Measurements from ENCODE around the gene HAO2.

Gene HAO2

GRCh38 chr1:119379117-119379516 lies 10.5 kb downstream of the HAO2 start:
- no peak overlapping the region for H3K27ac ChIP-seq (ENCODE audit: low read depth, low read length)
- H3K9me3 ChIP-seq (ENCODE audit: control insufficient read depth, insufficient read depth, low read depth, low read length), result no peaks in the 10 kb centered on the region
- H3K27me3 ChIP-seq (ENCODE audit: control insufficient read depth, insufficient read depth, low read length), result no peaks in the 10 kb centered on the region
- no peak overlapping the region for H3K9ac ChIP-seq (ENCODE audit: low read length)
- H3K4me3 ChIP-seq (ENCODE audit: low read depth, low read length), result no peak overlapping the region
- no peaks in the 10 kb centered on the region for H3K36me3 ChIP-seq (ENCODE audit: control insufficient read depth, insufficient read depth, low read length)
- H3K4me1 ChIP-seq (ENCODE audit: control insufficient read depth, insufficient read depth, low read length), result no peaks in the 10 kb centered on the region

GRCh38 chr1:119380304-119380703 lies 11.7 kb downstream of the HAO2 start:
- Histone ChIP-seq H3K27me3 (ENCODE audit: control insufficient read depth, insufficient read depth, low read length) (no peaks in the 10 kb centered on the region), H3K36me3 (ENCODE audit: control insufficient read depth, insufficient read depth, low read length) (no peaks in the 10 kb centered on the region), H3K9ac (ENCODE audit: low read length) (no peak overlapping the region), H3K4me1 (ENCODE audit: control insufficient read depth, insufficient read depth, low read length) (no peaks in the 10 kb centered on the region), H3K4me3 (ENCODE audit: low read depth, low read length) (no peak overlapping the region), H3K27ac (ENCODE audit: low read depth, low read length) (no peak overlapping the region), H3K9me3 (ENCODE audit: control insufficient read depth, insufficient read depth, low read depth, low read length) (no peaks in the 10 kb centered on the region)

DNA sequence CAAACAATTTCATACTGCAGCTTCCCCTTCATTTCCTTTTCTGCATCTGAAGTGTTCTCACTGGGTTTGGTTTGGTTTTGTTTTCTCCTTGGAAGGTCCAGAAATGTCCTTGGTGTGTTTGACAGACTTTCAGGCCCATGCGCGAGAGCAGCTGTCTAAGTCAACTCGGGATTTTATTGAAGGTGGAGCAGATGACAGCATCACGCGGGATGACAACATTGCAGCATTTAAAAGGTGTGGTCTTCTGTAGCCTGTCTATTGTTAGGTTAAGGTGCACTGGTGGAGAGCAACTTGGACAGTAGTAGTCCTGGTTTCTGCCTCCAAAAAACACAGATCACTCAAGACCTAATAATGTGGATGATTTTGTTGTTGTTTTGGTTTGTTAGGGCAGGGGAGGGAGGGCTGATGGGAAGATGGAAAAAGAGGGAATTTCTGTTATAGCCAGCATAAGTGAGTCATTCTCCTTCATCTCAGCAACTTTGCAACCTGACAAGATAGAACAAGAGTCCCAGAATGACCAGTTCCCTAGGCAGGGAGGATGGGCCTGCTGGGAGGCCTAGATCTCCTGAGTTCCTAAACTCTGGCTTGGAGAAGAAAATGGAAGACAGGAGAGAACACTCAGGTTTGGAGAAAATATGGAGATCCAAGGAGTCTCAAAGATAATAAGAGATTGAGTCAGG lies 12.5 kb downstream of the HAO2 start:
- H3K4me1 ChIP-seq (ENCODE audit: control insufficient read depth, insufficient read depth, low read length), result no peaks in the 10 kb centered on the region

DNA sequence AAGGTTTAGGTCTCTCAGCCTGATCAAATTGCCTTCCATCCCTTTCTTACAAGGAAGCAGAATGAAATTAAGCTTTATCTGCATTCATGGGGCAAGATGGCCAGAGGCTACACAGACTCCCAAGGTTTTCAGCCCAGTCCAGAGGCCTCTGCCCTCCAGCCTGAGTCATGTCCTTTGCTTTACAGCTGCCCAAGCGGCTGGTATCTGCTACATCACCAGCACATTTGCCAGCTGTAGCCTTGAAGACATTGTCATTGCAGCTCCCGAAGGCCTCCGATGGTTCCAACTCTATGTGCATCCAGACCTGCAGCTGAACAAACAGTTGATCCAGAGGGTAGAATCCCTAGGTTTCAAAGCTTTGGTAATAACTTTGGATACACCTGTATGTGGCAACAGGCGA lies 16.0 kb downstream of the HAO2 start:
- no peaks in the 10 kb centered on the region for H3K9me3 ChIP-seq (ENCODE audit: control insufficient read depth, insufficient read depth, low read depth, low read length)
- no peak overlapping the region for H3K27ac ChIP-seq (ENCODE audit: low read depth, low read length)
- H3K27me3 ChIP-seq (ENCODE audit: control insufficient read depth, insufficient read depth, low read length), result no peaks in the 10 kb centered on the region
- no peak overlapping the region for H3K4me3 ChIP-seq (ENCODE audit: low read depth, low read length)
- peaks cover 7% of the 10 kb centered on the region; the same call in 1 of the 2 replicates for H3K4me1 ChIP-seq (ENCODE audit: control insufficient read depth, insufficient read depth, low read length)
- no peak overlapping the region for H3K9ac ChIP-seq (ENCODE audit: low read length)
- H3K36me3 ChIP-seq (ENCODE audit: control insufficient read depth, insufficient read depth, low read length), result no peaks in the 10 kb centered on the region

More for the DNA sequence above, 12.5 kb downstream of the HAO2 start:
- Histone ChIP-seq H3K4me3 (ENCODE audit: low read depth, low read length) (no peak overlapping the region), H3K9me3 (ENCODE audit: control insufficient read depth, insufficient read depth, low read depth, low read length) (no peaks in the 10 kb centered on the region), H3K27me3 (ENCODE audit: control insufficient read depth, insufficient read depth, low read length) (no peaks in the 10 kb centered on the region), H3K9ac (ENCODE audit: low read length) (no peak overlapping the region), H3K36me3 (ENCODE audit: control insufficient read depth, insufficient read depth, low read length) (no peaks in the 10 kb centered on the region), H3K27ac (ENCODE audit: low read depth, low read length) (no peak overlapping the region)

- no peak overlapping the region for H3K27ac ChIP-seq (ENCODE audit: low read depth, low read length)
- H3K27me3 ChIP-seq (ENCODE audit: control insufficient read depth, insufficient read depth, low read length), result no peaks in the 10 kb centered on the region
- peaks cover 7% of the 10 kb centered on the region; the same call in 1 of the 2 replicates for H3K4me1 ChIP-seq (ENCODE audit: control insufficient read depth, insufficient read depth, low read length)
- H3K9ac ChIP-seq (ENCODE audit: low read length), result no peak overlapping the region
- no peaks in the 10 kb centered on the region for H3K36me3 ChIP-seq (ENCODE audit: control insufficient read depth, insufficient read depth, low read length)
- H3K9me3 ChIP-seq (ENCODE audit: control insufficient read depth, insufficient read depth, low read depth, low read length), result no peaks in the 10 kb centered on the region
- H3K4me3 ChIP-seq (ENCODE audit: low read depth, low read length), result no peak overlapping the region
Observed at GRCh38 chr1:119385650-119386049, 17.1 kb downstream of the HAO2 start.

GRCh38 chr1:119387858-119388257 lies 19.3 kb downstream of the HAO2 start:
- Histone ChIP-seq H3K36me3 (ENCODE audit: control insufficient read depth, insufficient read depth, low read length) (no peaks in the 10 kb centered on the region), H3K27ac (ENCODE audit: low read depth, low read length) (no peak overlapping the region), H3K4me1 (ENCODE audit: control insufficient read depth, insufficient read depth, low read length) (peaks cover 7% of the 10 kb centered on the region; the same call in 1 of the 2 replicates), H3K9me3 (ENCODE audit: control insufficient read depth, insufficient read depth, low read depth, low read length) (no peaks in the 10 kb centered on the region), H3K27me3 (ENCODE audit: control insufficient read depth, insufficient read depth, low read length) (no peaks in the 10 kb centered on the region), H3K4me3 (ENCODE audit: low read depth, low read length) (no peak overlapping the region), H3K9ac (ENCODE audit: low read length) (no peak overlapping the region)

- H3K9ac ChIP-seq (ENCODE audit: low read length), result no peak overlapping the region
- H3K4me1 ChIP-seq (ENCODE audit: control insufficient read depth, insufficient read depth, low read length), result peaks cover 7% of the 10 kb centered on the region; the same call in 1 of the 2 replicates
- H3K36me3 ChIP-seq (ENCODE audit: control insufficient read depth, insufficient read depth, low read length), result no peaks in the 10 kb centered on the region
- no peaks in the 10 kb centered on the region for H3K27me3 ChIP-seq (ENCODE audit: control insufficient read depth, insufficient read depth, low read length)
- no peak overlapping the region for H3K4me3 ChIP-seq (ENCODE audit: low read depth, low read length)
- H3K9me3 ChIP-seq (ENCODE audit: control insufficient read depth, insufficient read depth, low read depth, low read length), result no peaks in the 10 kb centered on the region
- H3K27ac ChIP-seq (ENCODE audit: low read depth, low read length), result no peak overlapping the region
Observed at GRCh38 chr1:119388450-119388849, 19.9 kb downstream of the HAO2 start.

DNA sequence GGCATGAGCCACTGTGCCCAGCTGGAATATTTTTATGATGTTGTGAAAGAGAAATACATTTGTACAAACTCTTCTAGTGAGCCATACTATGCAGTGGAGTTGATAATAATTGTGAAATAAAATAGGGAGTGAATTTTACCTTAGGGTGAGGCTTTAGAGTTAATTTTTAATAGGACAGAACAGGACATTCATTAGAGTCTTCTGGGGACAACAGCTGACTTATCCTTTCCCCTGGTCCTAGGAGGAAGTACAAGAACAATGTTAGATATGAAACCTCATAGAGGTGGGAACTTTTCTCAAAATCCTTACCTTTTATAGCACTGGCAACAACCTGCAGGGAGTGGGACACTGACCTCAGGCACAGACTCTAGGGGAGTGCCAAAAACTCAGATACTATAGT lies 21.9 kb downstream of the HAO2 start:
- Histone ChIP-seq H3K9me3 (ENCODE audit: control insufficient read depth, insufficient read depth, low read depth, low read length) (no peaks in the 10 kb centered on the region), H3K9ac (ENCODE audit: low read length) (no peak overlapping the region), H3K27ac (ENCODE audit: low read depth, low read length) (no peak overlapping the region), H3K36me3 (ENCODE audit: control insufficient read depth, insufficient read depth, low read length) (no peaks in the 10 kb centered on the region), H3K27me3 (ENCODE audit: control insufficient read depth, insufficient read depth, low read length) (no peaks in the 10 kb centered on the region), H3K4me3 (ENCODE audit: low read depth, low read length) (no peak overlapping the region), H3K4me1 (ENCODE audit: control insufficient read depth, insufficient read depth, low read length) (peaks cover 7% of the 10 kb centered on the region; the same call in 1 of the 2 replicates)

- Histone ChIP-seq H3K36me3 (ENCODE audit: control insufficient read depth, insufficient read depth, low read length) (no peaks in the 10 kb centered on the region), H3K4me1 (ENCODE audit: control insufficient read depth, insufficient read depth, low read length) (peaks cover 7% of the 10 kb centered on the region; the same call in 1 of the 2 replicates), H3K27me3 (ENCODE audit: control insufficient read depth, insufficient read depth, low read length) (no peaks in the 10 kb centered on the region), H3K4me3 (ENCODE audit: low read depth, low read length) (no peak overlapping the region), H3K27ac (ENCODE audit: low read depth, low read length) (no peak overlapping the region), H3K9me3 (ENCODE audit: control insufficient read depth, insufficient read depth, low read depth, low read length) (no peaks in the 10 kb centered on the region), H3K9ac (ENCODE audit: low read length) (no peak overlapping the region)
Observed at GRCh38 chr1:119391749-119392148, 23.2 kb downstream of the HAO2 start.

DNA sequence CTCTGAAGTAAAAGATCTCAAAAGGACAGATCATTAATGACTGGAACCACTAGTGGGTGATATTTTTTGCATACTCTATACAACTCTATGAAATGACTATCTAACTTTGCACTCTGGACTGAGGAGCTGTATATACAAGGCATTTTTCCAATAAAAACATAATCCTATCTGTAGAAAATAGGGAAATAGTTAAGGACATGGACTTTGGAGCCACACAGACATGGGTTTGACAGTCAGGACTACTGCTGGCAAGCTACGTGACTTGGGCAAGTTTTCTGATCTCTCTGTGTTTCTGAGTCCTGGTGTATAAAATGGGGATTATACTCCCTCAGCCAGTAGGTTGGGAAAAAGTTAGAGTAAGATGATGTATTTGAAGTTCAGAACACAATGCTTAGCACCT lies 25.5 kb downstream of the HAO2 start:
- H3K4me1 ChIP-seq (ENCODE audit: control insufficient read depth, insufficient read depth, low read length), result no peaks in the 10 kb centered on the region
- H3K9me3 ChIP-seq (ENCODE audit: control insufficient read depth, insufficient read depth, low read depth, low read length), result no peaks in the 10 kb centered on the region
- H3K27ac ChIP-seq (ENCODE audit: low read depth, low read length), result no peak overlapping the region
- no peaks in the 10 kb centered on the region for H3K36me3 ChIP-seq (ENCODE audit: control insufficient read depth, insufficient read depth, low read length)
- H3K4me3 ChIP-seq (ENCODE audit: low read depth, low read length), result no peak overlapping the region
- H3K27me3 ChIP-seq (ENCODE audit: control insufficient read depth, insufficient read depth, low read length), result no peaks in the 10 kb centered on the region
- no peak overlapping the region for H3K9ac ChIP-seq (ENCODE audit: low read length)

DNA sequence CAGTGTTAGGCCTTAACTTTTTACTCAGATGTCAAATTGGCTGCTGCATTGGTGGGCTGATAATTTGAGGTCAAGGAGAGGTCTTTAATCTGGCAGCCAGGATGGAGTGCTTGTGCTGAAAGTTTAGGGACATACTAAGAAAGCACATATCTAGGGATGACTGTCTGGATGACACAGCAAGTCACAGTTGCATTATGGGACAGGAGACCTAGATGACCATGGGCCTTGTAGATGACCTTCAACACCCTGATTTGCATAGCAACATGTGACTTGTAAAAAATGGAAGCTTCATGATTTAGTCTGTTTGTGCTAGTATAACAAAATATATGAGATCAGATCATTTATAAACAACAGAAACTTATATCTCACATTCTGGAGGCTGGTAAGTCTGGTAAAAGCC lies 28.4 kb downstream of the HAO2 start:
- no peak overlapping the region for H3K4me3 ChIP-seq (ENCODE audit: low read depth, low read length)
- H3K9me3 ChIP-seq (ENCODE audit: control insufficient read depth, insufficient read depth, low read depth, low read length), result no peaks in the 10 kb centered on the region
- no peaks in the 10 kb centered on the region for H3K36me3 ChIP-seq (ENCODE audit: control insufficient read depth, insufficient read depth, low read length)
- no peaks in the 10 kb centered on the region for H3K27me3 ChIP-seq (ENCODE audit: control insufficient read depth, insufficient read depth, low read length)
- no peak overlapping the region for H3K27ac ChIP-seq (ENCODE audit: low read depth, low read length)
- H3K4me1 ChIP-seq (ENCODE audit: control insufficient read depth, insufficient read depth, low read length), result no peaks in the 10 kb centered on the region
- no peak overlapping the region for H3K9ac ChIP-seq (ENCODE audit: low read length)

Measured in HUES6 (cell line).